Posterior vena cava (tissue), 2 donors: ENCODE results near the gene ALDOC. TPM values are rescaled to one million over a fixed set of nuclear protein-coding genes. Genes with fewer than 3 reads are reported as not detected.
A peak's percentile ranks its signal among the peaks of the same experiment; 100 is the strongest.

ENCODE experiments used
- DNase-seq: peaks from one replicate; pipeline ENCODE4 v3.0.0-alpha.2; 2020; ENCODE audit warnings: low spot score
- intact Hi-C, 2 donors: fragments of 100-400 bp; cut with DNase I; formaldehyde crosslinking; loops; one replicate each; pipeline versions ENCODE4 v1.14.1 to v1.14.2; 2022 to 2023
- total RNA-seq, 2 donors: library from RNA; stranded (reverse); fragmentation: NEBNext Ultra II Directional; extraction: Animal tissue kit (Norgen Biotek cat#: 25700); gene quantifications; one replicate each; pipeline ENCODE4 v1.2.1, GENCODE V29; 2021
- donor health status: DM: yes; HTN: yes; CAD: no.
- donor health status: DM: yes; HTN: yes; CAD: no.

ALDOC gene
- total RNA-seq, 2 donors from 2014 or later = 6.9 to 8.4 TPM

- intact Hi-C loops = loop anchor here in 1 of 2 donors (5.0 kb wide), 1 partner anchor 940 kb away; no protein-coding TSS in a partner anchor
Observed at GRCh38 chr17:28567604-28568003, 9.1 kb downstream of the ALDOC start.

GRCh38 chr17:28563475-28563874, 13.2 kb downstream of the ALDOC start:
- intact Hi-C loops = no loop called here

More at GRCh38 chr17:28567604-28568003, 9.1 kb downstream of the ALDOC start:
- no peak for DNase-seq

GRCh38 chr17:28555022-28555421, 21.7 kb downstream of the ALDOC start:
- no peak for DNase-seq
- intact Hi-C loops = no loop called here

More at GRCh38 chr17:28563475-28563874, 13.2 kb downstream of the ALDOC start:
- DNase-seq = no peak

GRCh38 chr17:28554565-28554964, 22.1 kb downstream of the ALDOC start:
- intact Hi-C loops = no loop called here
- peak; percentile 22 for DNase-seq

GRCh38 chr17:28553000-28553505, 23.6 kb downstream of the ALDOC start:
- DNase-seq = peak; percentile 14
- intact Hi-C loops = no loop called here

- intact Hi-C loops = no loop called here
- DNase-seq = peak; percentile 91
Observed at GRCh38 chr17:28552176-28552999, 24.3 kb downstream of the ALDOC start, which contains the start of gene UNC119. UNC119 (minus strand) TSS chr17:28552624; CDS start chr17:28552557, 67 bp downstream.

GRCh38 chr17:28551421-28552175, 25.1 kb downstream of the ALDOC start:
- peak; percentile 66 for DNase-seq
- intact Hi-C loops = no loop called here

GRCh38 chr17:28550858-28551257, 25.8 kb downstream of the ALDOC start:
- DNase-seq = peak; percentile 62
- intact Hi-C loops = no loop called here

- intact Hi-C loops = no loop called here
- DNase-seq = peak; percentile 80
Observed at GRCh38 chr17:28549236-28550132, 27.2 kb downstream of the ALDOC start.

GRCh38 chr17:28548417-28549130, 28.1 kb downstream of the ALDOC start:
- intact Hi-C loops = no loop called here
- DNase-seq = peak; percentile 54

GRCh38 chr17:28547623-28548416, 28.9 kb downstream of the ALDOC start:
- DNase-seq = peak; percentile 92
- intact Hi-C loops = no loop called here

- peak; percentile 51 for DNase-seq
- intact Hi-C loops = no loop called here
Observed at GRCh38 chr17:28547096-28547622, 29.5 kb downstream of the ALDOC start.

- peak; percentile 52 for DNase-seq
- intact Hi-C loops = no loop called here
Observed at GRCh38 chr17:28545787-28546415, 30.8 kb downstream of the ALDOC start.

GRCh38 chr17:28545141-28545503, 31.6 kb downstream of the ALDOC start:
- intact Hi-C loops = no loop called here

GRCh38 chr17:28544402-28545140, 32.1 kb downstream of the ALDOC start:
- DNase-seq = peak; percentile 55
- intact Hi-C loops = no loop called here

More at GRCh38 chr17:28545141-28545503, 31.6 kb downstream of the ALDOC start:
- DNase-seq = peak; percentile 18

- intact Hi-C loops = no loop called here
- no peak for DNase-seq
Observed at GRCh38 chr17:28541439-28541838, 35.3 kb downstream of the ALDOC start.
